Right kidney (tissue), 1 donor: ENCODE results near the gene FGA.
"Not testable (repeated sequence)": the region's sequence is repeated elsewhere in the genome, so short reads cannot be mapped to it uniquely, and the experiment has no call there.

Experiments used
- DNase-seq: peaks from one replicate; pipeline ENCODE4 v3.0.0-alpha.2; 2016

Gene FGA

GRCh38 chr4:154606728-154607723 lies 16.5 kb upstream of the FGA start:
- no peak for DNase-seq

- DNase-seq: no peak
Observed at GRCh38 chr4:154604696-154605200, 14.2 kb upstream of the FGA start.

GRCh38 chr4:154603033-154603943 lies 12.7 kb upstream of the FGA start:
- no peak for DNase-seq

DNA sequence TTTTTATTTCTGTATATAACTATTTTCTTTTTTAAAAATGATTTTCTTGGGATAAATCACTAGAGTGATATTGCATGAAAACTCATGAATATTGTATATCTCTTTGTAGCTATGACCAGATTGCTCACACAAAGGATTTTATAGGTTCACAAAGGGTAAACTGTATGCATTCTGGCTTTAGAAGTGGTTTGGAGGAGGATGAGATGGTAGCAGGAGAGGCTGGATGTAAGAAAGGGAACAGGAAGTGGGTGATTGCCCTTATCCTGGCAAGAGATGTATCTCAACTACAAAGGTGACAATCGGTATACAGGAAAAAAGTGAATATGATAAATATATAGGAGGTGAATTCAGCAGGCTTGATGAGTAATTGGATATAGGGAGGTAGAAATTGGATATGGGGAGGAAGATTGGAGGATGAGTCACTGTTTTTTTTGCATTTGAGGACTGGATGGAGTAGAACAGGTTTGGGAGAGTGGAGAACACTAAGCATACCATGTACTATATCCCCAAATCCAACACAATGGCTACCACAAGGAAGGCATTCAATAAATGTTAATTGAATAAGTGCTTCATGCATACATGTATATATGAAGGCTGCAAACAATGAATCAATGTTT lies 12.0 kb upstream of the FGA start:
- no peak for DNase-seq

DNA sequence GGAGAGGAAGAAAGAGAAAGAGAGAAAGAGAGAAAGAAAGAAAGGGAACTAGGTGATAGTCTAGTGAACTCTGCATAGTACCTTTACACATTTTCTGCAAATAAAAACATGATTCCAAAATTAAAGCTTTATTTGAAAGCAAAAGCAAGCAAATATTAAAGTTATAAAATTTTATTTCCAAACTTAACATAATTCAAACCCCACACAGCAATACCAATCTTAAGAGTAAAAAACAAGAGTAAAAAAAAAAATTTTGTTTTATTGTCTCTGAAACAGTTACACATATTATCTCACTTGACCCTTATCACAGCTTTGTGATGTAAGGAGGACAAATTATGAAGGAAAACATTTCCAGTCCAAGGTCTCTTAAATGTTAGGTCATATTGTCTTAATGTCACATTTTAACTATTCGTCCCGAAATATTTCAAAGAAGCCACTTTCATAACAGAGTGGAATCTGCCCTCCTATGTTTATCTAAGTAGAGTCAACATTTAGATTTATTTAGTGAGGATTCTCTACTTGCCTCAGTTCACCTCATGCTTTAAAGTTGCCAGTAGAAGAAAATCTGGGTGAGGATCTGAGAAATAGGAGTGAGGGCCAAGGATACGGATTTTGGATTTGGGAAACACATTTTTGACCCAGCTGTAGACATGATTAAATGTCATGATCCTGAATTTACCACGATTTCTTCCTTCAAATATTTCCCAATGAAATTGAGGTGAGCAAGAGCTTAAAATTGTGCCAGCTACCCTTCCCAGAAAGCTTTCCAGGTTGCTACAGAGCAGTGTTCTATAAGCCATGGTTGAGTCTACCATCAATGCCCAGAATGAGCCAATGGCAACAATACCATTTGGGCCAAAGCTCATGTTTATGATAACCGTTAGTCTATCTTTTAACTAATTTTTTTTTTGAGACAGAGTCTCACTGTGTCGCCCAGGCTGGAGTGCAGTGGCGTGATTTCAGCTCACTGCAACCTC lies 7.5 kb upstream of the FGA start:
- DNase-seq: no peak

GRCh38 chr4:154597281-154597680 lies 6.7 kb upstream of the FGA start:
- not testable (repeated sequence) for DNase-seq

GRCh38 chr4:154595807-154596206 lies 5.3 kb upstream of the FGA start:
- no peak for DNase-seq

DNA sequence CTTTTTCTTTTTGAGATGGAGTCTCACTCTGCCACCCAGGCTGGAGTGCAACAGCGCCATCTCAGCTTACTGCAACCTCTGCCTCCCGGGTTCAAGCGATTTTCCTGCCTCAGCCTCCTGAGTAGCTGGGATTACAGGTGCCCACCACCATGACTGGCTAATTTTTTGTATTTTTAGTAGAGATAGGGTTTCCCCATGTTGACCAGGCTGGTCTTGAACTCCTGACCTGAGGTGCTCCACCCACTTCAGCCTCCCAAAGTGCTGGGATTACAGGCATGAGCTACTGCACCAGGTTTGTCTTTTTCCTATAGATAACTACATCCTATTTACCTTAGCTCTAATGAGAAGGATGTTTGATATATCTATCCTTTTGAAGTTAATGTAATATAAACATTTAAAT lies 3.8 kb upstream of the FGA start:
- not testable (repeated sequence) for DNase-seq

DNA sequence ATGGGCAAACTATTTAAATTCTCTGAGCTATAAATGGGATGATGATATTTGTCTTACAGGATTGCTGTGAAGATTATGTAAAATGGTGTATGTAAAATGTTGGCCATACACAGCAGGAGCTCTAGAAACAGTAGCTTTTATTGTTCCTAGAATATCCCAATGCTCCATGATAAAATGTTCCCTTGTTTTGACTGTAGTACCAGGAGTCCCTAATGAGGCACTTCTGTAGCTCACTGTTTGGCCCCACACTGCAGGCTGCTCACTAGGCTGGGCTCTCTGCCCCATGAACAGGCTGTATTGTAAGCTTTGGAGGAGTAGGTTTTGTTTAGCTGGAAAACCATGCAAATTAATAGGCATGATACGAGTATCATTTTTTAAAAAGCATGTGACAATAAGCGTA lies 3.3 kb upstream of the FGA start:
- DNase-seq: no peak

GRCh38 chr4:154591890-154592289 lies 1.3 kb upstream of the FGA start:
- DNase-seq: no peak

DNA sequence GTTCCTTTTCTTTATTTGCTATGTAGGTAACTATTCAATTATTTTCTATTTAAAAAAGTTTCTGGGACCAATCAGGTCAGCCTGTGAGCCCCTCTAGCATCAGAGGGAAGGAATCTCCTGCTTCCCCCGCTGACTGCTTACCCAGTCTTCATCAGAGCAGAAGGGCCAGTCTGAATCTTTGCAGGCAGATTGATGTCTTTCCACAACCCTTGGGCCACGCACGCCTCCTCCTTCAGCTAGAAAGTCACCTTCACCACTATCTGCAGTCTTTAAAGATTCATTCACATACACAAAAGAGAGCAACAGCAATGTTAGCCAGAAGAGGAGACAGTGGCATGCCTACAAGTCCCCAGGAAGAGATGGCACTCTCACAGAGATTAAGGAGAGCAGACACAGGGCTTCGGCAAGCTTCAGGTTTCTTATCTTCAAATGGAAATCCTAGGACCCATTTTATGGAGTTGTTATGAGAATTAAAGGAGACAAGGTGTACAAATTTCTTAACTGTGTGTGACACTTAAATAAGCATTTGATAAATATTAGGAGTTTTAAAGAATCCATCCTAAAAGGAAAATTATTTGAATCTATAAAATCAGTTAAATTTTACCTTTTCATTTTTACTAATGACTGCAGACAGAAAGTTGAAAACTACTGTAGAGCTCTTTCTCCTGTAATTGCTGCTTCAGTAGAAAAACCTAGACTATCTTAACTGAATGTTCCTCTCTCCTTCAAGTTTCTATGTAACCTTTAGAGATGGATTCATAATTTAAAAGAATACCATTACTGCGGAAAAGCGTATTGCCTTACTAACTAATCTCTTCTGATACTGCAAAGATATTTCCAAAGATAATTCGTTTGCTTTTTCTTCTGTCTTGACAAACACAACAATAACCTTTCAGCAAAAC lies 995 bp downstream of the FGA start:
- no peak for DNase-seq

GRCh38 chr4:154588198-154588597 lies 2.3 kb downstream of the FGA start:
- DNase-seq: no peak

- DNase-seq: no peak
Observed at GRCh38 chr4:154586296-154587033, 4.1 kb downstream of the FGA start.

GRCh38 chr4:154585369-154586018 lies 5.0 kb downstream of the FGA start:
- no peak for DNase-seq

GRCh38 chr4:154584259-154584658 lies 6.3 kb downstream of the FGA start:
- DNase-seq: no peak

- DNase-seq: no peak
Observed at GRCh38 chr4:154583677-154584076, 6.9 kb downstream of the FGA start.

- no peak for DNase-seq
Observed at GRCh38 chr4:154583230-154583629, 7.3 kb downstream of the FGA start.

DNA sequence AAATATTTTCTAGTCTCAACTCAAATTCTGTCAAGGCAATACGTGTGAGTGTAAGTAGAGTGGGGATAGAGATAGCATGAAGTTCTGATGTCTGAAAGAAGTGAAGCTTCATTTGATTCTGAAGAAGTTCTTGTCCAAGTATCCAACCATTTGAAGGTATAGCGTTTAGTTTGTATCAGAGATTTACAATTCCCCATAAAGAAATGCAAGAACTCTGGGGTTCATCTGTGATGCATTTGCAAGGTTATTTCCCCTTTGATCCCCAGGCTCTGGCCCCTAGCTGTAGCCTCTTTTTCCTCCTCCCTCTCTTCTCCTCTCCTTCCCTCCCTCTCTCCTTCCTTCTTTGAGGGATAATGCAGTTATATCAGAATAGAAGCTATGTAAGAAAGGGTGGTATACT lies 7.8 kb downstream of the FGA start:
- DNase-seq: no peak

DNA sequence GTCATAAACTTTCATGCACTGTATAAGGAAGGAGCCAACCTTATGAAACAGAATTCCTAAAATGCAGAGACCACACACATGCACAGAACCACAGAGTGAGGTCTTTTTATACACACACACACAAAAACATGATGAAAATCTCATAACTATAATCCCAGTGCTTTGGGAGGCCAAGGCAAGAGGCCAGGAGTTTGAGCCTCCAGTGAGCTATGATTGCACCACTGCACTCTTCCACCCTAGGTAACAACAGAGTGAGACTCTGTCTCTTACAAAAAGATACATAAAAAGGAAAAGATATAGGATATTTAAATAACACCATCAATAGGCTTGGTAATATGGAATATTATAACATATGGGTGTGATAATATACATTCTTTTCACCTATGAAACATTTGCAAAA lies 10.6 kb downstream of the FGA start:
- no peak for DNase-seq
